ENCODE results near the gene SMCO4.

DNA sequence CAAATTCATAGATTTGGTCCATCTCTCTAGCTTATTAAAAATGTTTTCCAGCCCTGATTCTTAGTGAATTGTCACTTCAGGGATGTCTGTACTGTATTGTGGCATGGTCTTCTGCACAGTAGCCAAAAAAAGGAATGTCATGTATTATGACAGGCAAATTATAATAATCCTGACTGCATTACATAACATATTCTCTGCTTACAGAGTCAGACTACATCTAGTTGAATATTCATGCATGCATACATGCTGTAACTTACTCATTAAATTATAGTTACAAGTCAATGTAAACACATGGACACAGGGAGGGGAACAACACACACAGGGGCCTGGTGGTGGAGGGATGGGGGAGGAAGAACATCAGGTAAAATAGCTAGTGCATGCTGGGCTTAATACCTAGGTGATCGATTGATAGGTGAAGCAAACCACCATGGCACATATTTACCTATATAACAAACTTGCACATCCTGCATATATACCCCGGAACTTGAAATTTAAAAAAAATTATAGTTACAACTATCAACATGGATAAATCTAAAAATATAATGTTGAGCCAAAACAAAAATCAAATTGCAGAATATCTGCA lies 31.5 kb upstream of the SMCO4 start:
- TF ChIP-seq CTCF (IDR thresholded peaks at IDR 0.05) (no peak), POLR2A (IDR thresholded peaks at IDR 0.05) (no peak), POLR2AphosphoS5 (IDR thresholded peaks at IDR 0.05; ENCODE audit: insufficient read depth in 1 of 2, low read depth in 1 of 2) (no peak)
